Heart left ventricle (tissue), 16 donors: ENCODE results near the gene NOTCH2. TPM values are rescaled to one million over a fixed set of nuclear protein-coding genes. Genes with fewer than 3 reads are reported as not detected.

Experiments
- ATAC-seq, 4 donors: fragments of 200-7000 bp; cut with Tn5 transposase; one replicate each; pipeline ENCODE4 v1.9.1; 2020 to 2022; ENCODE audit warnings: moderate library complexity in 4 of 4, mild to moderate bottlenecking in 3 of 4, moderate number of reproducible peaks in 1 of 4
- DNase-seq, 5 donors: peaks; one replicate each; pipeline ENCODE4 v3.0.0-alpha.2; 2020
- H3K27ac ChIP-seq, 12 donors: fragments of 200-600 bp; sonication (generic) in 4 of 12; one replicate each; pipeline versions ENCODE4 v1.5.0 to v1.8.0; 2016 to 2022; ENCODE audit warnings: mild to moderate bottlenecking in 2 of 12
- H3K27me3 ChIP-seq, 9 donors: fragments of 200-600 bp; sonication (generic) in 2 of 9; one replicate each; pipeline versions ENCODE4 v1.5.1 to v1.8.0; 2016 to 2022; ENCODE audit warnings: mild to moderate bottlenecking in 3 of 9
- H3K36me3 ChIP-seq, 9 donors: fragments of 200-600 bp; sonication (generic) in 2 of 9; one replicate each; pipeline versions ENCODE4 v1.5.0 to v1.8.0; 2018 to 2022; ENCODE audit warnings: mild to moderate bottlenecking in 2 of 9
- H3K4me1 ChIP-seq, 12 donors: fragments of 200-600 bp; sonication (generic) in 4 of 12; one replicate each; pipeline versions ENCODE4 v1.5.0 to v1.8.0; 2016 to 2022; ENCODE audit warnings: mild to moderate bottlenecking in 3 of 12
- H3K4me3 ChIP-seq, 12 donors: fragments of 200-600 bp; sonication (generic) in 4 of 12; one replicate each; pipeline versions ENCODE4 v1.5.0 to v1.8.0; 2017 to 2022; ENCODE audit warnings: mild to moderate bottlenecking in 9 of 12, moderate library complexity in 4 of 12
- H3K9me3 ChIP-seq, 12 donors: fragments of 200-600 bp; sonication (generic) in 4 of 12; one replicate each; pipeline versions ENCODE4 v1.5.0 to v1.8.0; 2016 to 2022; ENCODE audit warnings: mild to moderate bottlenecking in 1 of 12
- POLR2A ChIP-seq, 2 donors: fragments of 450-650 bp; IDR thresholded peaks; one replicate each; pipeline ENCODE4 v1.6.1; 2017; ENCODE audit warnings: antibody characterized with exemption in 2 of 2, mild to moderate bottlenecking in 2 of 2, moderate library complexity in 2 of 2
- WGBS, 4 donors: extraction: QIAGEN DNeasy Blood & Tissue Kit in 2 of 4; methylation state at CpG; one replicate each; pipeline versions ENCODE4 v1.1.5 to v1.1.7; 2013 to 2018; 5-methylcytosine and 5-hydroxymethylcytosine counted together
- intact Hi-C, 10 donors: fragments of 100-400 bp; cut with DNase I; formaldehyde crosslinking; loops; one replicate each; pipeline versions ENCODE4 v1.11.1 to v1.14.2; 2022
- polyA plus RNA-seq, 2 donors: library from polyadenylated mRNA; stranded (reverse); fragments of 200-250 nt; gene quantifications; one replicate each; pipeline ENCODE4 v1.2.3, GENCODE V29; 2013
- total RNA-seq, 9 donors: library from RNA; depleted of rRNA in 2 of 9; stranded (reverse); fragments of >200 nt in 2 of 9; fragmentation: NEBNext Ultra II Directional in 3 of 9; extraction: Animal tissue kit (Norgen Biotek cat#: 25700) in 3 of 9; gene quantifications; one replicate each; pipeline versions ENCODE4 v1.1.0 to v1.2.4, GENCODE V29; 2016 to 2023
- TF ChIP-seq, protein P1 (sequence below), 12 donors: fragments of 200-600 bp; sonication (generic) in 4 of 12; IDR thresholded peaks; one replicate each; pipeline versions ENCODE4 v1.5.0 to v1.8.0; 2018 to 2022; ENCODE audit warnings: antibody characterized with exemption in 12 of 12, mild to moderate bottlenecking in 5 of 12
- donor health status: ischemic (EF 13 %, LVEDD 7.1; RV severe dilation, severe dysfunction).
- donor health status: healthy with polysubstance abuse.
- donor health status: DM: no; HTN: yes; CAD: no.
- donor health status: DM: no; HTN: no; CAD: no.
- donor health status: ischemic (EF 25% LVEDD 6.9; RV normal size, moderate dysfunction).
- donor health status: ischemic (EF 25% LVEDD 5.7; RV mildly dilated, moderate dysfunction).
- donor health status: healthy.
- donor health status: DM: yes; HTN: yes; CAD: no.
- donor health status: ischemic (EF 35%, LVEDD 5.7; RV mildly dilated, moderate dysfunction).
- donor health status: nonischemic (EF 11% LVEDD 7.7; RV severe dilation, severe dysfunction).
- donor health status: DM: yes; HTN: yes; CAD: no.
- donor health status: PGD.
- donor health status: ischemic (EF 29% LVEDD 5.4; RV normal size, mild dysfunction).
- donor health status: nonischemic (EF 23%, LVEDD 6.1; RV moderate dilation, normal function).

Gene NOTCH2
- total and polyA plus RNA-seq, 11 donors = 4.6 to 68.7 (median 26.0) TPM

DNA sequence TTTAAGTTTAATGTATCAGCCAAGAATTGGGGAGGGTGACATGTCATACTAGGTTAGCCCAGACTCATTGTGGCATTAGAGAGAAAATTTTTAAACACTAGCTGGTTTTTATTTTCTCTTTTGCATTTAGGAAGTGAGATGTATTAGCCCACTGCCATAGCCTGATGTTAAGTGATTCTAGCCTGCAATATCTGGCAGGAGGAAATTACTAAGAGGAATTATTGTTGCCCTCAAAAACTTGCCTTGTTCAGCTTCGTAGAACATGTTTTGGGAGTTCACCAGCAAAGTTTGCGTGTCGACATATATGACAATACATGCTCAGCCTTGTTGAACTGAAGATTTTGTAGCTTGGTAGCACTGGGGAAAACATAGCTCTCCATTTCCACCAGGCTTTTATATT, 185.6 kb downstream of the NOTCH2 start:
- DNase-seq (no peak), ATAC-seq (no peak)
- intact Hi-C loops = no loop called here
- H3K9me3 ChIP-seq = peaks cover 0 to 11% (median 0%) of the 10 kb centered on the region in 12 donors
- no peaks in the 10 kb centered on the region for H3K36me3 ChIP-seq
- no peak overlapping the region for H3K27ac ChIP-seq
- H3K4me3 ChIP-seq = no peak overlapping the region
- H3K4me1 ChIP-seq = peaks cover 0 to 11% (median 0%) of the 10 kb centered on the region in 12 donors
- WGBS, 4 donors = 90 to 92% (median 90%) methylated on average over 3 of the region's 3 CpGs
- TF ChIP-seq POLR2A (IDR thresholded peaks at IDR 0.05) = no peak
- TF ChIP-seq, protein P1, sequence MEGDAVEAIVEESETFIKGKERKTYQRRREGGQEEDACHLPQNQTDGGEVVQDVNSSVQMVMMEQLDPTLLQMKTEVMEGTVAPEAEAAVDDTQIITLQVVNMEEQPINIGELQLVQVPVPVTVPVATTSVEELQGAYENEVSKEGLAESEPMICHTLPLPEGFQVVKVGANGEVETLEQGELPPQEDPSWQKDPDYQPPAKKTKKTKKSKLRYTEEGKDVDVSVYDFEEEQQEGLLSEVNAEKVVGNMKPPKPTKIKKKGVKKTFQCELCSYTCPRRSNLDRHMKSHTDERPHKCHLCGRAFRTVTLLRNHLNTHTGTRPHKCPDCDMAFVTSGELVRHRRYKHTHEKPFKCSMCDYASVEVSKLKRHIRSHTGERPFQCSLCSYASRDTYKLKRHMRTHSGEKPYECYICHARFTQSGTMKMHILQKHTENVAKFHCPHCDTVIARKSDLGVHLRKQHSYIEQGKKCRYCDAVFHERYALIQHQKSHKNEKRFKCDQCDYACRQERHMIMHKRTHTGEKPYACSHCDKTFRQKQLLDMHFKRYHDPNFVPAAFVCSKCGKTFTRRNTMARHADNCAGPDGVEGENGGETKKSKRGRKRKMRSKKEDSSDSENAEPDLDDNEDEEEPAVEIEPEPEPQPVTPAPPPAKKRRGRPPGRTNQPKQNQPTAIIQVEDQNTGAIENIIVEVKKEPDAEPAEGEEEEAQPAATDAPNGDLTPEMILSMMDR (IDR thresholded peaks at IDR 0.05) = no peak
- peaks cover 0 to 6% (median 0%) of the 10 kb centered on the region in 9 donors for H3K27me3 ChIP-seq

DNA sequence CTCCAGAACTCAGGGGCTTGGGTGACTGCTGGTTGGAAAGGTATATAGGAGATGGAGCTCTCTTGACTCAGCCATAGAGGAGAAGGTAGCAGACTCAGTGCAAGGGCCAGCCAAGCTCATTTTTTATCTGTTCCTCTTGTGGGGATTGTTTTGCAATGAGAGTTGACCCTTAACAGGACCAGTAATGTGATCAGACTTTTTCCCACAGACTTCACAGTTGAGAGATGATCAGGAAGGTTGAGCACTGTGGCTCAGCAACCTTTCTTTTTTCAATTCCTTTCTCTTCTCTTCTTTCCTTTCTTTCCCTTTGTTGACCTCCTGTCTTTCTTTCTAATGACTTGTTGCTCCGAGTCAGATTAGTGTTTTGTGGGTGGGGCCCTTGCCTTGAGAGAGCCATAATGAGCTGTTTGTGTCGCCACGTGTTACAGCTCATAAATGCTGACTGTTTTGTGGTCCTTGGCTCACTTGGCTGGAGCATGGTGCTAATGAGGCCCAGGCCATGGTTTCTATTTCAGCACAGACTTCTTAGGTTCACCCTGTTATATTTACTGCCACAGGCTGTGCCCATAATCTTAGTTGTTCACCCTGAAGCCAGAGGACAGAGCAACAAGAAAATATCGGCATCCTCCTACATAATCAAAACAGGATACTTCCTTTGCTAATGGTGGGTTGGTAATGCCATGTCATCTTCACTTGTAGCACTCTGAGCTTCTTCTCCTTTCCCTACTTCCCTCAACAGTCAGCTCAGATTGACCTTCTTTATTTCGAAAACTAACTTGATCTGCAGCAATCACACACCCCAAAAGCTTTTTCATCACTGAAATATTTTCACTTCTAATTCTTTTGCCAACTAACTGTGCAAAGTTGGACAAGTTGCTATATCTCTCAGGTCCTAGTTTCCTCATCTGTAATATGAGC, 187.1 kb downstream of the NOTCH2 start:
- H3K9me3 ChIP-seq = no peaks in the 10 kb centered on the region
- peak overlapping the region in 1 of 12 donors; percentile 60 for H3K27ac ChIP-seq
- DNase-seq (no peak), ATAC-seq (no peak)
- peaks cover 0 to 6% (median 0%) of the 10 kb centered on the region in 9 donors for H3K27me3 ChIP-seq
- intact Hi-C loops = no loop called here
- no peak overlapping the region for H3K4me3 ChIP-seq
- WGBS, 4 donors = 53 to 81% (median 79%) methylated on average over 5 of the region's 5 CpGs
- no peaks in the 10 kb centered on the region for H3K36me3 ChIP-seq
- H3K4me1 ChIP-seq = peaks cover 0 to 11% (median 0%) of the 10 kb centered on the region in 12 donors
- TF ChIP-seq, protein P1 (IDR thresholded peaks at IDR 0.05) = no peak

DNA sequence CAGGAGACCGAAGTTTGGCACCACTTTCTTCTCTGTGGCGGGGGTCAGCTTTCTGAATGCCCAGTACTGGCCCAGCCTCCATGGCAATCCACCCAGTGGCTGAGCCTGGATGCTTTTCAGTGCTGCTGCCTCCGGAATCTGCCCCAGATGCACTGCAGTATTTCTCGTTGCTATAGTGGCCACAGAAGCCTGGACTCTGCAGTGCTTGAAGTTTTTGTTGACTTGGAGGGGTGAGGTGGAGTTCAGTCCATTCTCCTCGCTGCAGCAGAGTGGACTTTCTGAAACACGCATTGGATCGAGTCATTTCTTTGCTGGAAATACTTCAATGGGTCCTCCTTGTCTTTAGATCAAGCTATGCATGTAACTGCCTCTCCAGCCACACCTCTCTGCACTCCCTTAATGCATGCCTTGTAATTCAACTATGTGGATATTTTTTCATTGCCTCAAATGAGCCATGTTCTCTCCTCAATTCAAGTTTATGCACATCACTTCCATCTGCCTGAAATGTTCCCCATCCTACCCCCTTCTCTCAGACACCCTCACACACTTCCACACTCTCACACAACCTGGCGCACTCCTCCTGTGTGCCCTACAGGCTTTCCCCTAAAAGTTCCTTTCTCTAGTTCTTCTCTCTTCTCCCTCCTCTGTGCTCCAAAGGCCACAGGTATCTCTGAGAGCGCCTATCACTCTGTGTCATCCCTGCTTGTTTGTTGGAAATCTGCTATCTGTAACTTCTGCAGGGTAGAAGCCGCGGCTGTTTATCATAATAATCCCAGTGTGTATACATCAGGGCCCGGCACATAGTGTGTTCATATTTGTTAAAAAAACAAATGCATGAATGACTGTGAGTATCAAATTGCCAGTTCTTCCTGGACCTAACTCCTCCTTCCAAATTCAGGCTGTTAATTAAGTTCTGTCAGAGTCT, 189.7 kb downstream of the NOTCH2 start:
- Histone ChIP-seq H3K27ac (no peak overlapping the region), H3K4me3 (no peak overlapping the region), H3K36me3 (no peaks in the 10 kb centered on the region), H3K27me3 (no peaks in the 10 kb centered on the region), H3K4me1 (peaks cover 0 to 11% (median 0%) of the 10 kb centered on the region in 12 donors), H3K9me3 (no peaks in the 10 kb centered on the region)
- WGBS, 4 donors = 79 to 90% (median 86%) methylated on average over 12 of the region's 12 CpGs
- DNase-seq (no peak), ATAC-seq (no peak)
- TF ChIP-seq POLR2A (IDR thresholded peaks at IDR 0.05) = no peak
- intact Hi-C loops = loop anchor here in 3 of 10 donors (10.0 kb wide), 3 partner anchors 65 to 265 kb away; no protein-coding TSS in a partner anchor

- H3K4me3 ChIP-seq = no peak overlapping the region
- no peaks in the 10 kb centered on the region for H3K36me3 ChIP-seq
- H3K9me3 ChIP-seq = no peaks in the 10 kb centered on the region
- DNase-seq (no peak), ATAC-seq (no peak)
- intact Hi-C loops = loop anchor here in 3 of 10 donors (10.0 kb wide), 3 partner anchors 67 to 267 kb away; no protein-coding TSS in a partner anchor
- peaks cover 0 to 11% (median 0%) of the 10 kb centered on the region in 12 donors for H3K4me1 ChIP-seq
- H3K27ac ChIP-seq = no peak overlapping the region
- TF ChIP-seq, protein P1 (IDR thresholded peaks at IDR 0.05) = no peak
- TF ChIP-seq POLR2A (IDR thresholded peaks at IDR 0.05) = no peak
- H3K27me3 ChIP-seq = no peaks in the 10 kb centered on the region
These were observed 191.3 kb downstream of the NOTCH2 start for GRCh38 chr1:119878171-119878570.
